K562 (cell line): Measurements from ENCODE around the gene RNFT1. TPM values are rescaled to one million over a fixed set of nuclear protein-coding genes. Genes with fewer than 3 reads are reported as not detected.

Source experiments
- ATAC-seq: fragments of 200-7000 bp; cut with Tn5 transposase; 3 replicates; pipeline ENCODE4 v1.9.1; 2020; ENCODE audit warnings: moderate library complexity
- BruUV-seq: library from RNA; stranded (reverse); fragments of 400-500 nt; replicated peaks from 2 replicates; lab custom pipeline; 2021; lab: Mats Ljungman, UMichigan
- CTCF ChIA-PET: fragments of 300-600 bp; formaldehyde crosslinking; extraction: SDS; loops from one replicate; lab custom pipeline; 2021; ENCODE audit warnings: low intra/inter-chr PET ratio; lab: Yijun Ruan, JAX
- POLR2A ChIA-PET: fragments of 300-600, 350-650 bp; sonication (Branson Sonifier 250); formaldehyde crosslinking; extraction: SDS; loops from one replicate; lab custom pipeline; 2021; ENCODE audit warnings: antibody characterized with exemption, inconsistent platforms; lab: Yijun Ruan, JAX
- DNase-seq, 4 experiments: peaks; one replicate each; pipeline versions ENCODE4 v3.0.0 to v3.0.0-alpha.2; 2011 to 2018; ENCODE audit warnings: low spot score in 3 of 4, mixed read lengths in 3 of 4; ENCODE audit errors: extremely low read depth in 1 of 4
- FAIRE-seq: peaks from 2 replicates; lab custom pipeline; 2011; peaks lifted over from hg19 to GRCh38; lab: Jason Lieb, UNC
- H2AFZ ChIP-seq: 2 replicates; pipeline ENCODE4 v1.6.0; 2011; ENCODE audit warnings: low read depth, low read length, control low read depth, inconsistent platforms
- H3K27ac ChIP-seq: fragments of 200-600 bp; 3 replicates; pipeline ENCODE4 v1.8.0; 2011; ENCODE audit warnings: low read depth, mild to moderate bottlenecking, control low read depth, inconsistent platforms, low read length, moderate library complexity, mixed read lengths; ENCODE audit errors: extremely low read depth
- H3K27me3 ChIP-seq, 2 experiments: fragments of 300-600 bp in 1 of 2; 2 replicates in 1 of 2; 3 replicates in 1 of 2; pipeline versions ENCODE4 v1.6.0 to v1.8.0; 2011; ENCODE audit warnings: inconsistent platforms in 2 of 2, low read length in 2 of 2, mild to moderate bottlenecking in 1 of 2, mixed read lengths in 1 of 2, moderate library complexity in 1 of 2; ENCODE audit not compliant: control insufficient read depth in 2 of 2, insufficient read depth in 2 of 2
- H3K36me3 ChIP-seq: fragments of 300-600 bp; 3 replicates; pipeline ENCODE4 v1.8.0; 2011; ENCODE audit warnings: mild to moderate bottlenecking, low read length, inconsistent platforms; ENCODE audit not compliant: control insufficient read depth, insufficient read depth
- H3K4me1 ChIP-seq, 2 experiments: fragments of 200-600 bp in 1 of 2; replicated peaks in 1 of 2; 2 replicates in 1 of 2; 3 replicates in 1 of 2; pipeline versions ENCODE4 v1.5.1 to v1.8.0; 2011; ENCODE audit warnings: inconsistent platforms in 2 of 2, low read length in 2 of 2, mild to moderate bottlenecking in 1 of 2, mixed read lengths in 1 of 2, moderate library complexity in 1 of 2; ENCODE audit not compliant: control insufficient read depth in 2 of 2, insufficient read depth in 2 of 2
- H3K4me2 ChIP-seq: 2 replicates; pipeline ENCODE4 v1.6.1; 2011; ENCODE audit warnings: low read length, control low read depth, inconsistent platforms, mixed read lengths; ENCODE audit not compliant: insufficient read depth
- H3K4me3 ChIP-seq: fragments of 200-600 bp; sonication (generic), shearing (Covaris generic); 2 replicates; pipeline ENCODE4 v1.5.1; 2016; ENCODE audit warnings: control low read depth, inconsistent platforms
- H3K79me2 ChIP-seq: fragments of 200-600 bp; 3 replicates; pipeline ENCODE4 v1.8.0; 2011; ENCODE audit warnings: low read length, inconsistent platforms; ENCODE audit not compliant: control insufficient read depth, insufficient read depth
- H3K9ac ChIP-seq, 2 experiments: 2 replicates each; pipeline versions ENCODE4 v1.6.0 to v1.6.1; 2011; ENCODE audit warnings: low read depth in 2 of 2, low read length in 2 of 2, control low read depth in 1 of 2, inconsistent platforms in 1 of 2, mild to moderate bottlenecking in 1 of 2, mixed read lengths in 1 of 2; ENCODE audit not compliant: insufficient read depth in 1 of 2
- H3K9me1 ChIP-seq: one replicate; pipeline ENCODE4 v1.6.0; 2011; ENCODE audit warnings: inconsistent platforms, mild to moderate bottlenecking, low read length, moderate library complexity; ENCODE audit not compliant: control insufficient read depth, insufficient read depth
- H3K9me3 ChIP-seq: replicated peaks from 2 replicates; pipeline ENCODE4 v1.5.1; 2011; ENCODE audit warnings: low read depth, low read length, inconsistent platforms; ENCODE audit not compliant: control insufficient read depth, insufficient read depth
- H4K20me1 ChIP-seq: replicated peaks from 2 replicates; pipeline ENCODE4 v1.6.1; 2011; ENCODE audit warnings: low read length, inconsistent platforms, mixed read lengths; ENCODE audit not compliant: control insufficient read depth, insufficient read depth
- CBFA2T2 ChIP-seq: fragments of 450-650 bp; conservative IDR thresholded peaks from 2 replicates; pipeline ENCODE4 v1.6.1; 2017; ENCODE audit warnings: mild to moderate bottlenecking
- HEY1 ChIP-seq: fragments of 250-450 bp; sonication (Bioruptor Pico); IDR thresholded peaks from 2 replicates; pipeline ENCODE4 v1.5.0; 2020; ENCODE audit warnings: mild to moderate bottlenecking, moderate library complexity, borderline replicate concordance
- HMGXB4 ChIP-seq: sonication (generic); formaldehyde crosslinking; IDR thresholded peaks from 2 replicates; pipeline ENCODE4 v1.8.1; 2023; ENCODE audit warnings: mild to moderate bottlenecking, missing genetic modification reagents
- KLF1 ChIP-seq: fragments of 450-650 bp; IDR thresholded peaks from 2 replicates; pipeline ENCODE4 v1.6.1; 2016; ENCODE audit warnings: missing genetic modification characterization, missing compliant biosample characterization
- MEF2D ChIP-seq: conservative IDR thresholded peaks from 2 replicates; pipeline ENCODE4 v1.6.1; 2016; ENCODE audit warnings: low read depth, missing genetic modification characterization, missing compliant biosample characterization
- PHF21A ChIP-seq: fragments of 450-650 bp; IDR thresholded peaks from 2 replicates; pipeline ENCODE4 v1.6.1; 2017; ENCODE audit warnings: low read depth, borderline replicate concordance
- RBM34 ChIP-seq: fragments of 200-400 bp; formaldehyde crosslinking; IDR thresholded peaks from 2 replicates; pipeline ENCODE4 v1.6.1; 2018; ENCODE audit warnings: low read length, borderline replicate concordance; ENCODE audit not compliant: insufficient read depth
- SMC3 ChIP-seq: conservative IDR thresholded peaks from 2 replicates; pipeline ENCODE4 v1.6.1; 2011; ENCODE audit warnings: low read depth, low read length, improper control_type of control experiment; ENCODE audit not compliant: insufficient read depth
- SRF ChIP-seq, 2 experiments: fragments of 250-450, 450-650 bp in 1 of 2; sonication (Bioruptor Pico) in 1 of 2; sonication (generic) in 1 of 2; formaldehyde crosslinking; IDR thresholded peaks; 2 replicates each; pipeline versions ENCODE4 v1.5.0 to v1.5.1; 2020 to 2022; ENCODE audit warnings: mild to moderate bottlenecking in 1 of 2, missing genetic modification reagents in 1 of 2
- TEAD1 ChIP-seq, 2 experiments: fragments of 450-650 bp in 1 of 2; sonication (generic) in 1 of 2; formaldehyde crosslinking; IDR thresholded peaks; 2 replicates each; pipeline versions ENCODE4 v1.4.0 to v1.8.0; 2020 to 2022; ENCODE audit warnings: mild to moderate bottlenecking in 2 of 2, missing genetic modification reagents in 1 of 2
- ZKSCAN3 ChIP-seq: fragments of 250-450 bp; sonication (Bioruptor Pico); IDR thresholded peaks from 2 replicates; pipeline ENCODE4 v1.4.0; 2020
- ZNF398 ChIP-seq: fragments of 250-450 bp; sonication (Bioruptor Pico); IDR thresholded peaks from 2 replicates; pipeline ENCODE4 v1.8.0; 2021; ENCODE audit warnings: moderate library complexity, mild to moderate bottlenecking, inconsistent platforms
- WGBS: fragments of 100-300 bp; shearing (Covaris generic); methylation state at CpG from one replicate; pipeline ENCODE4 v1.1.6; 2016; ENCODE audit warnings: low coverage, mixed read lengths; ENCODE audit not compliant: insufficient coverage; ENCODE audit errors: missing lambda C conversion rate; 5-methylcytosine and 5-hydroxymethylcytosine counted together
- in situ Hi-C: fragments of 300-500 bp; cut with MboI; formaldehyde crosslinking; loops from 4 replicates; pipeline ENCODE4 v1.15.0; 2018; ENCODE audit warnings: inconsistent platforms, mixed read lengths
- intact Hi-C: fragments of 100-400 bp; cut with micrococcal nuclease; formaldehyde crosslinking; loops from 2 replicates; pipeline ENCODE4 v1.14.2; 2022
- polyA plus RNA-seq, 8 experiments: library from polyadenylated mRNA; depleted of rRNA in 4 of 8; stranded (reverse) in 5 of 8; unstranded in 3 of 8; fragments of >200 nt; fragmentation: Nextera tagmentation in 2 of 8; fragmentation: Illumina TruSeq in 1 of 8; extraction: Ambion mirVana in 2 of 8; extraction: Trizol in 1 of 8; gene quantifications; 2 replicates each; pipeline versions ENCODE4 v1.2.1 to v1.2.3, GENCODE V29; 2011 to 2014; ENCODE audit warnings: inconsistent platforms in 1 of 8, missing spikeins in 1 of 8
- total RNA-seq, 7 experiments: library from RNA; depleted of rRNA in 6 of 7; stranded (reverse); fragments of >200 nt in 6 of 7; fragmentation: Illumina TruSeq in 2 of 7; extraction: Trizol in 2 of 7; gene quantifications; 2 replicates each; pipeline versions ENCODE4 v1.2.1 to v1.2.3, GENCODE V29; 2011 to 2021; ENCODE audit warnings: low replicate concordance in 1 of 7
- TF ChIP-seq, protein P1 (sequence below): IDR thresholded peaks from 3 replicates; pipeline ENCODE4 v1.6.1; 2011; ENCODE audit warnings: borderline replicate concordance, mild to moderate bottlenecking; ENCODE audit not compliant: insufficient read length, insufficient read depth

The RNFT1 gene
- total and polyA plus RNA-seq, 9 of the 15 experiments (the other 6 are each of a cell fraction or from before 2014, with no cell fraction given): 15.8 to 61.3 (median 23.5) TPM

DNA sequence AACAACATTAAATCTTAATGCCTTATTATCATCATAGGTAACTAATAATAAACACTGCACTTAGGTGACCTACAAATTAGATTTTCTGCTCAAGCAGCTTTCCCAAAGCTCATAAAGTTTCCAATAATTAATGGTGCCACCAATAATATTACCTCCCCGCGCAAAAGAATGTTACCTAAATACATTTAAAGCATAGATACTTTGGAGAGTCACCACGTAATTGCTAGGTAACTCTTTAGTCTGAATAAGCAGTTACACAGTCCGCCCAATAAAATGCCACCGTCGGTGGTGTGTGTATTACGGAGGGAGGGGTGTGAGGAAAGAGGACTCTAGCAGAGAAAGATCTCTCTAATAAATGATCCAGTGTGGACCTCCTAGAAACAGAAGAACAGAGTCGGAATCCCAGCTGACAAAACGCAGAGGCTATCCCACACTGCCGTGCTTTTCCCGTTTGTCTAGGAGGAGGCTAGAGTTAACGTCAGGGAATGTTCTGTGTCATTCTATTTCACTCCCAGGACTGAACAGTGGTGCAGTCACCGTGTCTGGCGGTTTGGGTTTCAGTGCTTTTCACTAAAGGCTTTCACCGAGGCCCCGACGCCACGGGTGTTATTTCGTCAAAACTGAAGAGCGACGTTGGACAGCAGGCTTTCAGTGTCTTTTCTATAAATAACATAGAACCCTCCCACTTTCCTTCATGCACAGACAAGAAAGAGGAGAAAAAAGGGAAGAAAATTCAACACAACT, 630 bp downstream of the RNFT1 start:
- peak; percentile 73 for ATAC-seq
- FAIRE-seq: peak; percentile 32
- ChIA-PET CTCF (no interaction called here), POLR2A (interaction anchor here (0.7 to 1.2 kb wide), 5 partner anchors 9 to 345 kb away, joined by 4 to 6 read pairs (median 5); partner anchors contain the start of gene CLTC)
- peak overlapping the region; percentile 76 to 98 for H3K9ac ChIP-seq
- H3K36me3 ChIP-seq: peaks cover 7% of the 10 kb centered on the region; the same call in 1 of the 3 replicates
- peak overlapping the region; percentile 86 for H3K27ac ChIP-seq
- H3K4me1 ChIP-seq: peaks cover 5 to 11% of the 10 kb centered on the region in 2 experiments; a peak in 4 of 5 replicates
- BruUV-seq: TSS peak; percentile 76
- peak overlapping the region; percentile 72 for H3K4me3 ChIP-seq
- peak overlapping the region; percentile 99 for H2AFZ ChIP-seq
- WGBS: 2% methylated on average over 21 of the region's 21 CpGs
- H3K9me1 ChIP-seq: no peaks in the 10 kb centered on the region
- no peaks in the 10 kb centered on the region for H4K20me1 ChIP-seq
- in situ Hi-C loops: no loop called here
- peaks cover 12% of the 10 kb centered on the region; the same call in 2 of the 3 replicates for H3K79me2 ChIP-seq
- H3K27me3 ChIP-seq: no peaks in the 10 kb centered on the region
- no peaks in the 10 kb centered on the region for H3K9me3 ChIP-seq
- H3K4me2 ChIP-seq: peak overlapping the region; percentile 95
- DNase-seq: peak; percentile 16 to 63 (median 32)
- intact Hi-C loops: no loop called here
- TF ChIP-seq TEAD1 (CRISPR knock-in tag; IDR thresholded peaks at IDR 0.05) (0 out of 4 replicates have a peak, but pooled peaks of 1 of the 2 experiments have one; percentile 12), ZNF398 (CRISPR knock-in tag) (no peak), HMGXB4 (CRISPR knock-in tag) (no peak), MEF2D (peak; percentile 67), SRF (CRISPR knock-in tag; IDR thresholded peaks at IDR 0.05) (0 out of 4 replicates have a peak, but pooled peaks of 1 of the 2 experiments have one; percentile 14), PHF21A (no peak), KLF1 (tag) (no peak), RBM34 (no peak), HEY1 (CRISPR knock-in tag) (no peak), SMC3 (no peak), CBFA2T2 (no peak), ZKSCAN3 (CRISPR knock-in tag) (peak; percentile 34; the same call in 1 of the 2 replicates)
- TF ChIP-seq, protein P1, sequence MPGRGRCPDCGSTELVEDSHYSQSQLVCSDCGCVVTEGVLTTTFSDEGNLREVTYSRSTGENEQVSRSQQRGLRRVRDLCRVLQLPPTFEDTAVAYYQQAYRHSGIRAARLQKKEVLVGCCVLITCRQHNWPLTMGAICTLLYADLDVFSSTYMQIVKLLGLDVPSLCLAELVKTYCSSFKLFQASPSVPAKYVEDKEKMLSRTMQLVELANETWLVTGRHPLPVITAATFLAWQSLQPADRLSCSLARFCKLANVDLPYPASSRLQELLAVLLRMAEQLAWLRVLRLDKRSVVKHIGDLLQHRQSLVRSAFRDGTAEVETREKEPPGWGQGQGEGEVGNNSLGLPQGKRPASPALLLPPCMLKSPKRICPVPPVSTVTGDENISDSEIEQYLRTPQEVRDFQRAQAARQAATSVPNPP: no peak
